AG20443 (cell line): ENCODE results near the gene AKR1B1.

Source experiments
- DNase-seq: peaks from one replicate; pipeline ENCODE4 v3.0.0; 2012; ENCODE audit warnings: low spot score, mixed read lengths

AKR1B1 gene

DNA sequence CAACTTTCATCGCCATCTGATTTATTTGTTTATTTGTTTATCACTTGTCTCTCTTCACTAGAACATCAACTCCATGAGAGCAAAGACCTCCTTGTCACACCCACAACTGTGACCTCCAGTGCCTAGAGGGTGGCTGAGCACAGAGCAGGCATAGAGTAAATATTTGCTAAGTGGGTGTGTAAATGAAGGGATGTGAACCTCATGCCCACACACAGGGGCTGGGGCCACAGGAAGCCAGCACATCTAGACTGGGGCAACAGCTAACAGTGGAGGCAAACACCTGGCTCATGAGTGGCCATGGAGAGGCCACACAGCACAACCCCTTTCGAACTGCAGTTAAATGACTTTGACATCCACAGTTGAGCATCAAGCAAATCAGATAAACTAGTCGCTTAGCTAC lies 39.8 kb downstream of the AKR1B1 start:
- no peak for DNase-seq

DNA sequence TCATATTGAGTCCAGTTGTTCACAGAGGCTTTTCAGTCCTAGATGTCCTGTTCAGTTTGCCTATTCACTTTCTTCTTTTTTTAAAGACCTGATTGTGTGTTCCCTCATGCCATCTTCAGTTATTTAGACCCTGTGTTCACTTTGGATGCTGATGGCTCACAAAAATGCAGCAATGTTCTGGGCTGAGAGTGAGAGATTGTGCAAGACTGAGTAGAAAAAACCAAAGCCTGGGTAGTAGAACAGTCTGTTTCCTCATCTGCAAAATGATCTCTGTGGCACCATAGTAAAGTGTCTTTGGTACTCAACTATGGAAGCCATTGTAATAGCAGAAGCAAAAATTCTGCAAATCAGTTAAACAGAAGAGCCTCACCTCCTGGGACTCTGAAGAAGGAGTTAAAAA lies 43.2 kb downstream of the AKR1B1 start:
- no peak for DNase-seq

DNA sequence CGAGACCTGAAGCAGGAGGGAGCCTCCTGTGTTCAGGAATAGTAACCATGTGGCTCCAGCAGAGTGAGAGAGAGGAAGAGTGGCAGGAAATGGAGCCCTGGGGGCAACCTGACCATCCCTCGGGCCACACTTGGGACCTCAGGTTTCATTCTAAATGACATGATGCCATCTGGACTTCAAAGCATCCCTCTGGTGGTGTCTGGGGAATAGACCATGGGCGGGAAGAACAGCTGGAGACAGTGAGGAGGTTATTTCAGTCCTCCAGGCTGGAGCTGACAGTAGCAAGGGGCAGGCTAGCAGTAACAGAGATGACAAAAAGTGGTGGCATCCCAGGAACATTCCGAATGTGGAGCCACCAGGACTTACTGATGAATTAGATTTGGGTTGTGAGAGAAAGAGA lies 44.8 kb downstream of the AKR1B1 start:
- DNase-seq, result no peak

DNA sequence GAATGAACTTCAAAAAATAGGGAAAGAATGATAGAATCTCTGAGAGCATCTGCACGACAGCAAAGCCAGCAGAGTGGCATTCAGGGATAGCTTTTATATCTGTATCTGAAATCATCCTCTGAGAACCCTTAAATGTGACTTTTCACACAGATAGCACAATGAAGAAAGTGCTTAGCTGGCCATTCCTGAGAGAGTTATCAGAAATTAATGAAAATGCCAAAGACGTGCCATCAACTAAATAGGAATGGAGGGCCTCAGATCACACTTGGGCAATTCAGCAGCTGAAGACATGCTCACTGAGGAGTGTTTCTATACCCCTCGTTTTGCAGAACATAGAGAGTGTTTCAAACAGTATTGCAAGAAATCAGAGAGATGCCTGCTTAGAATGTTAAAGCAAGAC lies 51.6 kb downstream of the AKR1B1 start:
- no peak for DNase-seq

DNA sequence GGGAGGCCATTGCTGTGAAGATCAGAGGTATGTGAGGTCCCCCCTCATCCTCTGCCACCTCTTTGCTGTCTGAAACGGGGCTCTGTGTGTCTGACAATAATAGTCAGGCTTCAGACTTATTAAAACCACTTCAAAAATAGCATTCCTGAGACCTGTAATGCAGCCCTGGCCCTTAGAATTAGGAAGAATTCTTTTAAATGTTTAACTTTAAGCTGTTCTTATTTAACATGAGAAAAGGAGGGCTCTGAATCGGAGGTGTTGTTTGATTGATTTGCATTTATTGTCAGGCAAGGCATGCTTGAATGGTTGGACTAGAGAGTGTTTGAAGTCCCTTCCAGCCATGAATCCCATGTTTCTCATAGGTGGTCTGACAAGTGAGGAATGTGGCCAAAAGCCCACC lies 52.5 kb downstream of the AKR1B1 start:
- no peak for DNase-seq

DNA sequence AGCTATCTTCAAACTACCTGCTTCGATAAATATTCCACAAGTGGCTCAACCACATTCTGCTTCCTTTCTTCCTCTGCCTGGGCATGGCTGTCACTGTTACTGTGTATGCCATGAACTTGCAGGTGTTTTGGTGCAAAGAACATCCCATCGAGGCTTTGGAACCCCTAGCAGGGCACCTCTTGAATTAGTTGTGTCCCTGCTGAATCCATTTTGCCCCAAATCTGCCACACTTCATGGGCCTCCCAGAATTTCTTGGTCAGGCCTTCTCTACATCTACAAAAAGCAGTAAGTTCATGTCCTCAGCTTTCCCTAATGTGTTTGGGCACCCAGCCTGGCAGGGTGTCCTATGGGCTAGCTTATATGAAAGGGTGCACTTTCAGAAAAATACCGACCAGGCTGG lies 53.6 kb downstream of the AKR1B1 start:
- no peak for DNase-seq

DNA sequence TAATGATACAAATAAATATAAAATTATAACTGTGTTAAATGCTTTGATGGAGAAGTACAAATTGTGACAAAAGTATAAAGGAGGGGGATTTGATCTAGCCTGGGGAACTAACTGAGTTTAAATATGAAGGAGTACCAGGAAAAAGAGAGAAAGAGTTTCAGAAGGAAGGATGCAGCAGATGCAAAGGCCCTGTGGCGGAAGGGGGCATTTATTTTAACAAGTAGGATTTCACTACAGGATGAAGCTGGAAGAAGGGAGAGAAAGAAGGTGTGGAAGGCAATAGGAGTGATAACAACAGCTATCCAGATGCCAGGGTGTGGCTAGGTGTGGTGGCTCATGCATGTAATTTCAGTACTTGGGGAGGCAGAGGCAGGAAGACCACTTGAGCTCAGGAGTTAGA lies 55.8 kb downstream of the AKR1B1 start:
- DNase-seq, result no peak

DNA sequence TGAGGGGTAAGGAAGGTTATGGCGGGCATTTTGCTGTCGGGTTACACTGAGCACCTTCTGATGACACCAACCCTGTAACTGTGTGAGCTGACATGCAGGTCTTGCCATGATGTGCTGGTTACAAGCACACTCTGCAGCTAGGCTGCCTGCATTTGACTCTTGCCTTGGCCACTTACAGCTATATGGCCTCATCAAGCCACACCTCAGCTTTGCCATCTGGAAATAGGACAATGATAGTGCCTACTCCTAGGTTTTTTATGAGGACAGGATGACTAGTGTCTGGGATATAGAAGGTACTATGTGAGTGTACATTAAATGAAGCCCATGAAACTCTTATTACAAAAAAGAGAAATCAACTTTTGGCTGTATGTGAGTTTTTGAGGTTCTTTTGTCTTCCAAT lies 58.0 kb downstream of the AKR1B1 start:
- no peak for DNase-seq

DNA sequence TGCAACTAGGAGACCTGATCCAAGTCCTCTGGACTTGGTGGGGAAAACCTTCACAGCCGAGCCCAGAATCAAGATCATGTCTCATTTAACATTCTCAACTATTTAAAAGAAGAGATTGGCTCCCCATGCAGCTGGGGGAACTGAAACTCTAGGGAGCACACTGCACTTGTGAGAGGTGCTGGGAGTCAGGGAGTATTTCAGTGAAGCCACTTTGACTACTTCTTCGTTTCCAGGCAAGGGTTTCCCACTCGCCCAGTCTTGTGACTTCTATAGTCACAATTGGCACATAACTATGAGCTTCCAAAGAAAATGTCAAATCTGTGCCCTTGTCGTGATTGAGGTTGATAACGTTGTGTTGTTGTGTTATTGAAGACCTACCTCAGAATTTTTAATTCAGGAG lies 62.9 kb downstream of the AKR1B1 start:
- no peak for DNase-seq

DNA sequence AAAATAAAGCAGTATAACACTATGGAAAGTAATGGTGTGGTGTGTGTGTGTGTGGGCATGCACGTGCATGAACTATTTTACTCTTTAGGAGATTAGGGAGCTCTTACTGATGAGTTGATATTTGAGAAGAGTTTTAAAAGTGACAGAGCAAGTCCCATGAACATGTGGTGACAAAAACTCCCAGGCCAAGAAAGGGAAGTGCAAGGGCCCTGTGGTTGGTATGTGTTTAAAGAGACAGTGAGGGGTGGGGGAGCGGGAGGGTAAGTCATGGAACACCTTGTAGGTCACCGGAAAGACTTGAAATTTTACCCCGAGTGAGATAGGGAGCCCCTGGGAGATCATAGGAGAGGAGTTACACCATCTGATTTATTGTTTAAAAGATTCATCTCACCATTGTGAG lies 63.3 kb downstream of the AKR1B1 start:
- no peak for DNase-seq

DNA sequence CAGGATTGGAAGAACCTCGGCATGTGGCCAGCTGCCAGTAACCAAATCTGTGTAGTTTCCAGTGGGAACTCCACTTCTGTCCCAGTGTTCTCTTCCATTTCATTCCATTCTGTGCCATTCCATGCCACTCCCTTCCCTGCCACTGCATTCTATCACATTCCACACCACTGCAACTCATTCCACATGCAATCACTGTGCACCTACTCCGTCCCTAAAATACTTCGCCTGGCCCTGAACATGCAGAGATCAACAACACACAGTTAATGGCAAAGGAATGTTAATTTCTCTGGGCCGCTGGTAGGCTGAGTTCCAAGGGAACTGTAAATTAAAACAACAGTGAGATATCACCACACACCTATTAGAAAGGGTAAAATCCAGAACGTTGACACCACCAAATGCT lies 64.8 kb downstream of the AKR1B1 start:
- no peak for DNase-seq
